IPS-11a (cell line): ENCODE data around the gene PRG3.
"Not testable (repeated sequence)": the region's sequence is repeated elsewhere in the genome, so short reads cannot be mapped to it uniquely, and the experiment has no call there.

Experiments
- H3K4me3 ChIP-seq: one replicate; pipeline ENCODE4 v1.5.1; 2013; ENCODE audit warnings: low read depth, low read length, control low read depth

PRG3 gene

DNA sequence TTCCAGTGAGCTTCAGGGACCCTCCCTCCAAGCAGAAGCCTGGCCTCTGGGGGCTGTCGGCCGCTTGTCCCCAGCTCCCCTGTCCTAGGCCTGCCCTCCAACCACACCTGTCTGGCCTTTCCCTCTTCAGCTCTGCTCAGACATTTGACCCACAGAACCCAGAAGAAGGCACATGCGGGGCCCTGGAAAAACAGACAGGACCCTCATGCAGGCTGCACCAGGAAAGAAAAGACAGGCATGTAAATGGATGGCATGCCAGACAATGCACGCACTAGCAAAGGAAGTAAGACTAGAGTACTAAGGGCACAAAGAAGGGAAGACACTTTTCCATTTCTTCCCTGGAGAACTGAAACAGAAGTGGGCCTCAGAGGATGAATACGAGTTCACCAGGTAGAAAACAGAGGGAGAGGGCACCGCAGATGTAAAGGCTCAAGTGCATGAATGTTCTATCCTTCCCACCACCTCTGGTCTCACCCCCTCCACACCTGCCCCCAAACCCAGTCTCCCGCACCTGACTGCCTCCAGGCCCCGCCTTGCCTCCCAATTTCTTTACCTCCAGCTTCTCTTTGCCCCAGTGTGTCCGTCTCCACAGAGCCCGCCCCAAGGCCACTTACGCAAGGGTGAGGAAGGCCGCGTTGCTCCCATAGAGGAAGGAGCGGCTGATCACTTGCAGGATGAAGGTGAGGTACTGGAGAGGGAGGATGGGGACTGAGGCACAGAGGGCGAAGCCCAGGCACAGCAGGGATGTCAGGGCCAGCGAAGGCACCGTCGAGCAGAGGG is 28.6 kb upstream of the PRG3 start:
- H3K4me3 ChIP-seq, result no peak overlapping the region

- H3K4me3 ChIP-seq, result no peak overlapping the region
Observed at GRCh38 chr11:57408771-57409170, 27.8 kb upstream of the PRG3 start.

- H3K4me3 ChIP-seq, result no peak overlapping the region
Observed at GRCh38 chr11:57407941-57408475, 27.1 kb upstream of the PRG3 start.

GRCh38 chr11:57407010-57407920 is 26.3 kb upstream of the PRG3 start:
- H3K4me3 ChIP-seq, result no peak overlapping the region

GRCh38 chr11:57406337-57406904 is 25.5 kb upstream of the PRG3 start:
- H3K4me3 ChIP-seq, result no peak overlapping the region

DNA sequence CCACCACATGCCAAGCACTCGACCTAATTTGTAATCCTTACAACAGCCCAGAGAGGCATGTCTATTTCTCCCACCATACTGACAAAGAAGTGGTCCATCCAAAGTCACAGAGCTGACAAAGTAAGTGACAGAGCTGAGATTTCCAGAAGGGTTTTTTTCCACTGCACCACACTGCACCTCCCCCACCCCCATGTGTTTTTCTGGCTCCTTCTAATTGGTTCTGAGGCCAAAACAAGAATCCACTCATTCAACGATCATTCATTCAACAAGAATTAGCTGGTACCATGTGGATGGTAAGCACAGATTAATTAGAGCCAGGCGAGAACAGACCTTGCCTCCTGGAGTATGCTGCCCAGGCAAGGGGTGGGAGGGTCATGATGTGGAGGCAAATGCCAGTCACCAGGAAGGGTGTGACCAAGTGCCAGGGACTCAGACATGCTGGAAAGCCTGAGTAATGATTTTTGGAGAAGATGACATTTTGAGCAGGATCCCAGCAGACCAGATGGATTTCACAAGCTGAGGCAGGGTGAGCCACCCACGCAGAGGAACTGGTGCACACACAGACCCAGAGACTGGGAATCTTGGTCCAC is 24.4 kb upstream of the PRG3 start:
- H3K4me3 ChIP-seq, result no peak overlapping the region

- no peak overlapping the region for H3K4me3 ChIP-seq
Observed at GRCh38 chr11:57403802-57404147, 22.8 kb upstream of the PRG3 start.

DNA sequence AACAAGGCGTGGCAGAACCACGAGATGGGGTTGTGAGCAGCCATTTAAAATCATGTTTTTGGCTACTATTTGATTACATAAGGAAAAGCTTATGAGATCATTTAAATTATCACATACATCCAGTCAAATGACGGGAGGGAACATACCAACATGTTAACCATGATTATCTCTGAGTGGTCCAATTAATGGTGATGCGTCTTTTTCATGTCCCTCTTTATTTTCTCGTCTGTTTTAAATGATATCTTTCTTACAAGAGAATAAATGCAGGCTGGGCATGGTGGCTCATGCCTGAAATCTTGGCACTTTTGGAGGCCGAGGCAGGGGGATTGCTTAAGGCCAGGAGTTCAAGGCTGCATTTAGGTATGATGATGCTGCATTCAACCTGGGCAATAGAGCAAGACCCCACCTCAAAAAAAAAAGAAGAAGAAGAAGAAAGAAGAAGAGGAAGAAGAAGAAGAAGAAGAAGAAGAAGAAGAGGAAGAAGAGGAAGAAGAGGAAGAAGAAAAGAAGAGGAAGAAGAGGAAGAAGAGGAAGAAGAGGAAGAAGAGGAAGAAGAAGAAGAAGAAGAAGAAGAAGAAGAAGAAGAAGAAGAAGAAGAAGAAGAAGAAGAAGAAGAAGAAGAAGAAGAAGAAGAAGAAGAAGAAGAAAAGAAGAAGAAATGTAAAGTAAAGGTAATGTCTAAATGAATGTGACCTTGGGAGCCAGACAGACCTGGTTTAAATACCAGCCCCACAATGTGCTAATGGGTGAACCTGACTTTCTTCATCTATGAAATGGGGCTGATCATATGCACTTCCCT is 22.3 kb upstream of the PRG3 start:
- H3K4me3 ChIP-seq, result not testable (repeated sequence)

- no peak overlapping the region for H3K4me3 ChIP-seq
Observed at GRCh38 chr11:57402188-57403002, 21.4 kb upstream of the PRG3 start.

- H3K4me3 ChIP-seq, result no peak overlapping the region
Observed at GRCh38 chr11:57399972-57400578, 19.1 kb upstream of the PRG3 start.

GRCh38 chr11:57399221-57399620 is 18.3 kb upstream of the PRG3 start:
- H3K4me3 ChIP-seq, result no peak overlapping the region

GRCh38 chr11:57397394-57397990 is 16.5 kb upstream of the PRG3 start:
- H3K4me3 ChIP-seq, result no peak overlapping the region

GRCh38 chr11:57396744-57397143 is 15.8 kb upstream of the PRG3 start:
- H3K4me3 ChIP-seq, result no peak overlapping the region

DNA sequence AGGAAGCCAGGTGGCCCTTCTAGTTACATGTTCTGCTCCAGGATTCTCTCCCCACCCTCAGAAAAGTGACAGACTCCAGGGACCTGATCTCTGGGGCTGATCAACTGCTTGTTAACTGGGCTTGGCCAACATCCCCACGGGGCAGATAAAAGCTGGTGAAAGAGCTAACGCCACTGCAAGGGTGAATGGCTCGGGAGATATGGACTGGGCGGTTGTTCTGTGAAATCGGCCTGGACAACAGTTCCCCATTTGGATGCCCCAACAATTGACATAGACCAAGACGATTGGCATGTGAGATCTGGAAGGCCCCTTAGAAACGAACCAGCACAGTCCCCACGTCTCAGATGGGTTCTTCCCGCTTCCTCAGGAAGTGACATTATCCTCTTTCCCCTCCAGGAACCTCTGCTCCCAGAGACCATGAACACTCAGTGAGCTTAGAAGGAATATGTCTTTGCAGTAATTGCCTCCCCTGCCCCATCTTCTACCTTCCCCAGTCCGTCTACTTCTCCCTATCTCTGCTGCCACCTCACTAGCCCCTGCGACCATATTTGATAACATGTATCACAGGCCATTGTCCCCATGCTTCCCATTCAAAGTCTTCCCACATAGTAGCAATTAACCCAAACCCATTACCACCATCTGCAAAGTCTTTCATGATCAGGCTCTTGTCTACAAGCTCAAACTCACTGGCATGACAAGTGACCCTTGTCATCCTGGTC is 15.1 kb upstream of the PRG3 start:
- H3K4me3 ChIP-seq, result no peak overlapping the region

DNA sequence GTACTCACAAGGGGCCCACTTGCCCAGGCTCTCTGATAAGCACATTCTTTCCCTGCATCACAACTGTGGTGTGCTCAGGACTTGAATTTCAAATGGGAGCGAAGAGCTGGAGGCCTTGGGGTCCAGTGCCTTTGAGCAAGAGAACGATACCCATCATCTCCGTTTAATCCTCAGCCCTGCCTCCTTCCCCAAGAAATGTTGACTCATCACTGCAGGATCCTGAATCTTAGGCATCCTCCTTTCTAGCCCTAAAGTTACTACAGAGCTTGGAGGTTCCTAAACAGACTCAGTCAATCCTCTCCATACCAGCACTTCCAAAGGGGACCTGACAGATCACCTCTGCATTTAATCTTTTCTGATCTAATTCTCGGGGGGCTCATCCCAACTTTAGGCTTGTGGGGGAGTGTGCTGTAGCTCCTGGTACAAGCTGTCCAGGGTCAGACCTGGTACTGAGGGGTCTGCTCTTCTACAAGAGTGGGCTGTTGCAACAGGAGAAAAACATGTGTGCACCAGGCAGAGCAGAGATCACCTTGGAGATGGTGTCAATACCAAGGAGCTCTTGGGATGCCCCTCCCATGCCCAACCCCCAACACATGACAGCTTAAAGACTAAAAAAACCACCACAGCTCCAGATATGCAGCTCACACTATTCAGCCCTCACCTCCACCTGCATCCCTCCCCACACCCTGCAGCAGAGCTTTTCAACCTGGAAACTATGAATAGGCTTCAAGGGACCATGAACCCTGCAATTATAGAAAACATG is 13.4 kb upstream of the PRG3 start:
- H3K4me3 ChIP-seq, result no peak overlapping the region

DNA sequence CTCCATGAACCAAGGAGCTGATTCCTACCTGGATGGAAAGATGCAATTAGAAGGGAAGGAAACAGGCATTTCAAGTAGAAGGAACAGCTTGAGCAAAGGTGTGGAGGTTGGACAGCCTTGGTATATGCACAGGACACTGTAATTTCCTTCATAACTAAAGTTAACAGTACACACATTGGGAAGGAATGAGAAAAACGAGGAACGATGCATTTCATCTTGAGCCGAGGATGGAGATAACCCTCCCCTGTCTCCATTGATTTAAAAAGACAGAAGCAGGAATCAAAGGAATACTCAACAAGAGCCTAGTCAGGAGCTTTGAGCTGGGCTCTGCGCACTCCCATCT is 11.8 kb upstream of the PRG3 start:
- no peak overlapping the region for H3K4me3 ChIP-seq

- no peak overlapping the region for H3K4me3 ChIP-seq
Observed at GRCh38 chr11:57392066-57392762, 11.3 kb upstream of the PRG3 start.
